Activated CD4-positive, alpha-beta T cell treated with anti-CD3 and anti-CD28 coated beads, Interleukin-2, amount 10 ng/mL, durations not matched to agents 7 days and 5 days (primary cell): Measurements from ENCODE around the gene C20orf204. TPM values are rescaled to one million over a fixed set of nuclear protein-coding genes. Genes with fewer than 3 reads are reported as not detected.
A peak's percentile ranks its signal among the peaks of the same experiment; 100 is the strongest.

Source experiments
- CTCF ChIA-PET: fragments of 350-600 bp; sonication (Branson Sonifier 250); formaldehyde crosslinking; loops from one replicate; lab custom pipeline; 2021; ENCODE audit warnings: antibody characterized with exemption; lab: Charles Lee
- POLR2A ChIA-PET: fragments of 350-600 bp; sonication (Branson Sonifier 250); formaldehyde crosslinking; loops from one replicate; lab custom pipeline; 2021; ENCODE audit warnings: antibody characterized with exemption; lab: Charles Lee
- DNase-seq: peaks from one replicate; pipeline ENCODE4 v3.0.0-alpha.2; 2020
- H3K27ac Mint-ChIP-seq: one replicate; pipeline ENCODE4 v1.8.0; 2021; ENCODE audit warnings: mild to moderate bottlenecking, moderate library complexity, mixed read lengths
- H3K27me3 Mint-ChIP-seq: one replicate; pipeline ENCODE4 v1.8.0; 2021; ENCODE audit warnings: mixed read lengths
- H3K36me3 Mint-ChIP-seq: one replicate; pipeline ENCODE4 v1.8.0; 2021; ENCODE audit warnings: low read depth, mixed read lengths
- H3K4me1 Mint-ChIP-seq: one replicate; pipeline ENCODE4 v1.8.0; 2021; ENCODE audit warnings: mixed read lengths
- H3K4me3 Mint-ChIP-seq: one replicate; pipeline ENCODE4 v1.8.0; 2021; ENCODE audit warnings: mild to moderate bottlenecking, moderate library complexity, mixed read lengths
- H3K9me3 Mint-ChIP-seq: one replicate; pipeline ENCODE4 v1.8.0; 2021; ENCODE audit warnings: mixed read lengths
- total RNA-seq, 2 experiments: library from RNA; stranded (reverse); gene quantifications; one replicate each; pipeline ENCODE4 v1.2.3, GENCODE V29; 2021

The C20orf204 gene
- total RNA-seq, 2 experiments from 2014 or later: 3.5 to 4.8 TPM

GRCh38 chr20:64015635-64016034 lies 20.3 kb upstream of the C20orf204 start:
- peak overlapping the region; percentile 60 for H3K27ac Mint-ChIP-seq
- no peak for DNase-seq
- H3K36me3 Mint-ChIP-seq: peaks cover 60% of the 10 kb centered on the region
- peaks cover 31% of the 10 kb centered on the region for H3K4me1 Mint-ChIP-seq
- no peak overlapping the region for H3K4me3 Mint-ChIP-seq
- CTCF ChIA-PET: interaction anchor here (1.6 kb wide), 1 partner anchor 12 kb away, joined by 5 read pairs; no protein-coding TSS in a partner anchor
- POLR2A ChIA-PET: no interaction called here
- H3K9me3 Mint-ChIP-seq: peaks cover 4% of the 10 kb centered on the region
- no peaks in the 10 kb centered on the region for H3K27me3 Mint-ChIP-seq

- no peak overlapping the region for H3K27ac Mint-ChIP-seq
- peaks cover 64% of the 10 kb centered on the region for H3K36me3 Mint-ChIP-seq
- H3K4me1 Mint-ChIP-seq: no peaks in the 10 kb centered on the region
- ChIA-PET CTCF (interaction anchor here (0.9 kb wide), 1 partner anchor 17 kb away, joined by 5 read pairs; no protein-coding TSS in a partner anchor), POLR2A (no interaction called here)
- no peak overlapping the region for H3K4me3 Mint-ChIP-seq
- no peak for DNase-seq
- H3K27me3 Mint-ChIP-seq: no peaks in the 10 kb centered on the region
- no peaks in the 10 kb centered on the region for H3K9me3 Mint-ChIP-seq
Measured at GRCh38 chr20:64021124-64021975, 14.6 kb upstream of the C20orf204 start.

DNA sequence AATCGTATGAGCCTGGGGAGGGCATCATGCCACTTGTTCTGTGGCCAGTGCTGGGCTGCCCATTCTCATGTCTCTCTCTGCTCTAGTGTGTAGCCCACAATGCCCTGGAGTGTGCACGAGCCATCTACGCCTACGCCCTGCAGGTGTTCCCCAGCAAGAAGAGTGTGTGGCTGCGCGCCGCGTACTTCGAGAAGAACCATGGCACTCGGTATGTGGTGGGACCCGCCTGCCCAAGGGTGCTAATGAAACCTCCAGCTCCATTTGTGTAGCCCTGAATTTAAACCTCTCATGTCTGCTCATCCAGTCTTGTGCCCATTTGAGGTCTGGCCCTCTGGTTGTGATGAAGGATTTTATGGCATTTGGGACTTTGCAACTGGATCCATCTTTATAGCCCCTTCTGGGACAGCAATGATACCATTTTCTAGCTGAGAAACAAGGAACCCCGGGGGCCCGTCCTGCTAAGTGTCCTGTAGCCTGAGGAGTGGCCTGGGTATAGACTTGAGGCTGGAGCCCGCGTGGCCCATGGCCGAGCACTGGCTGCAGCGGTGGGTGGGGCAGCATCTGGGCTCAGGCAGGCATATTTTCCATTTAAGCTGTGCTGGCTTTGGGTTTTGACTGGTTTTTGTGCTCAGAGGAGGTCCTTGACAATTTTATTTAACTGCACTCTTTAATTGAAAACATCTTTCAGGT lies 13.2 kb upstream of the C20orf204 start:
- Mint-ChIP-seq H3K36me3 (peaks cover 66% of the 10 kb centered on the region), H3K4me1 (no peaks in the 10 kb centered on the region), H3K27me3 (no peaks in the 10 kb centered on the region), H3K4me3 (no peak overlapping the region), H3K9me3 (no peaks in the 10 kb centered on the region), H3K27ac (peak overlapping the region; percentile 41)
- CTCF ChIA-PET: interaction anchor here (0.9 to 2.0 kb wide), 2 partner anchors 15 to 49 kb away, joined by 3 to 7 read pairs; no protein-coding TSS in a partner anchor
- POLR2A ChIA-PET: no interaction called here
- no peak for DNase-seq

GRCh38 chr20:64023361-64024140 lies 12.4 kb upstream of the C20orf204 start:
- peaks cover 65% of the 10 kb centered on the region for H3K36me3 Mint-ChIP-seq
- no peaks in the 10 kb centered on the region for H3K27me3 Mint-ChIP-seq
- no peak overlapping the region for H3K4me3 Mint-ChIP-seq
- ChIA-PET CTCF (interaction anchor here (0.9 to 2.0 kb wide), 2 partner anchors 14 to 50 kb away, joined by 3 to 7 read pairs; no protein-coding TSS in a partner anchor), POLR2A (no interaction called here)
- no peaks in the 10 kb centered on the region for H3K9me3 Mint-ChIP-seq
- H3K4me1 Mint-ChIP-seq: no peaks in the 10 kb centered on the region
- no peak for DNase-seq
- no peak overlapping the region for H3K27ac Mint-ChIP-seq

DNA sequence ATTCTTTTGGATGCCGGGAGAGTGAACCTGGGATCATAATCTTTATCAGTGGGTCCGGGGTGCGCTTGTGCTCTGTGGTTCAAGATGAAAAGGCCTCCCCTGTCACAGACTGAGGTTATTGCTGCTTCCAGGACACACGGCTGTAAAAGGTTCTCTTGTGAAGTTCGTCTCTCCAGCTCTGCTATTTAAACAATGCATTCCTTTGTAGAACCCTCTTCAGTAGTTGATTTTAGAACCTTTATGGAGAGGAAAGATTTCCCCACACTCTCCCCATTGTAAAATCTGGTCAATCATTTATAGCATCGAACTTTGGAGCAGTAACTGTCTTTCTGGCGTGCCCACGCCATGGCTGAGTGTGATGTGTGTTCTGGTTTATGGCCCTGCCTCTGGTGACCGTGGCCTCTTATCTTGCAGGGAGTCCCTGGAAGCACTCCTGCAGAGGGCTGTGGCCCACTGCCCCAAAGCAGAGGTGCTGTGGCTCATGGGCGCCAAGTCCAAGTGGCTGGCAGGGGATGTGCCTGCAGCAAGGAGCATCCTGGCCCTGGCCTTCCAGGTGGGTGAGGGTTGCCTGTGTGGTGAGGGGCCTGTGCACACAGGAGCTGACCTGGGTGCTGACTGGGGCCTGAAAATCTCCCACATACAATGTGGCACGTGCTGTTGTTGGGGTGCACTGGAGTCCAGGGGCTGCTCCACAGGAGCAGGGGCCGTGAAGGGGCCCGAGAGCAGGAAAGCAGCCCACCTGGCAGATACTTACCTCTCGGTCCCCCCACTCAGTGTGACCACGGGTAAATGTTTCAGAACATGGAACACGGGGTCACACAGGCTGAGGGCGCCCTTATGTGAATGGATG lies 11.6 kb upstream of the C20orf204 start:
- ChIA-PET CTCF (interaction anchor here (1.1 to 2.0 kb wide), 2 partner anchors 14 kb away, joined by 6 to 7 read pairs; no protein-coding TSS in a partner anchor), POLR2A (no interaction called here)
- DNase-seq: no peak
- Mint-ChIP-seq H3K27ac (no peak overlapping the region), H3K4me1 (no peaks in the 10 kb centered on the region), H3K4me3 (no peak overlapping the region), H3K36me3 (peaks cover 63% of the 10 kb centered on the region), H3K9me3 (no peaks in the 10 kb centered on the region), H3K27me3 (no peaks in the 10 kb centered on the region)

DNA sequence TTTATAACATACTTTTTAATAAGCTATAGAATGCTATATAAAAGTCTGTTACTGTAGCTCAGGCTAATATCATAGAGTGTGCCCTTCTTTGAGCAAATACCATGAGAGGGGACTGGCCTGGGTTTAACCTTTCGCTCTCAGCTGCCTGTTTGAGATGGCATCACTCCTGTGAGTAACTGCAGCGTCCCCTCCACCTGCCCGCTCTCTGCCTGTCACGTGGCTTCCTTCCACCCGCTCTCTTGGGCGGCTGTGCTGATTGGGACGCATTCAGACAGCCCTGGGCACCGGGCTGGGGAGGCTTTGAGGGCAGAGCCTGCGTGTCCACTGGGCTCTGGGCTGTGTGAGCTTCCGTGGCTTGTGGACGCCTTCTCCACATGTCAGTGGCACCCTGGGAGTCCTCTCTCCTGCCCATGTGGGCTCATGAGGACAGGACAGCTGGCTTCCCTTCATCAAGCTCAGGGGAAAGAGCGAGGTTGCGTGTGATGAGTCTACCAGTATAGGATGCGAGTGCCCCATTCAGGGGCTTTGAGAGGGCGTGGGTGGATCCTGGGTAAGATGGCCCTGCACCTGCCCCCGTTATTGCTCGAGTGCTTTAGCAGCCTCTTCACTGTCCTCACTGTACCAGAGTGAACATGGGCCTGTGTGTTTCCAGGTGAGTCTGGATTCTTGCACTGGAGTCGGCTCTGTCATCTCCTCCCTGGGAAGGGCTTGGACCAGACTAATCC lies 10.7 kb upstream of the C20orf204 start:
- Mint-ChIP-seq H3K9me3 (no peaks in the 10 kb centered on the region), H3K27me3 (no peaks in the 10 kb centered on the region), H3K27ac (no peak overlapping the region), H3K36me3 (peaks cover 57% of the 10 kb centered on the region), H3K4me1 (no peaks in the 10 kb centered on the region), H3K4me3 (no peak overlapping the region)
- DNase-seq: no peak
- ChIA-PET CTCF (interaction anchor here (1.1 to 1.5 kb wide), 2 partner anchors 13 to 45 kb away, joined by 3 to 6 read pairs; partner anchors contain the start of gene PRPF6), POLR2A (no interaction called here)

DNA sequence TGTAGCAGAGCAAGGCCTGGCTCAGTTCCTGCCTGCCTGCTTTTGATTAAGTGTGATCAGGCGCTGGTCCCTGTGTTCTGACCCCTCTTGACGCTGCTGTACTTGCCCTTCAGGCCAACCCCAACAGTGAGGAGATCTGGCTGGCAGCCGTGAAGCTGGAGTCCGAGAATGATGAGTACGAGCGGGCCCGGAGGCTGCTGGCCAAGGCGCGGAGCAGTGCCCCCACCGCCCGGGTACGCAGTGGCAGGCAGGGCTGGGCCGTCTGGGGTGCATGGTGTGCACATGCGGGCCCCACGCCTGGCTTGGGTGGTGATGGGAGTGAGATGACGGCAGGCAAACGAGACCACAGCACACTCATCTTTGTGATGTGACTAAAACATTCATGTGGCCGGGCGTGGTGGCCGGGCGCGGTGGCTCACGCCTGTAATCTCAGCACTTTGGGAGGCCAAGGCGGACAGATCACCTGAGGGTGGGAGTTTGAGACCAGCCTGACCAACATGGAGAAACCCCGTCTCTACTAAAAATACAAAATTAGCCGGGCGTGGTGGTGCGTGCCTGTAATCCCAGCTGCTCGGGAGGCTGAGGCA lies 10.1 kb upstream of the C20orf204 start:
- peaks cover 59% of the 10 kb centered on the region for H3K36me3 Mint-ChIP-seq
- H3K9me3 Mint-ChIP-seq: no peaks in the 10 kb centered on the region
- no peak overlapping the region for H3K4me3 Mint-ChIP-seq
- DNase-seq: no peak
- POLR2A ChIA-PET: no interaction called here
- no peak overlapping the region for H3K27ac Mint-ChIP-seq
- CTCF ChIA-PET: interaction anchor here (1.5 to 3.3 kb wide), 4 partner anchors 13 to 488 kb away, joined by 3 to 29 read pairs (median 6); partner anchors contain the start of genes PRPF6 and PTK6
- H3K4me1 Mint-ChIP-seq: no peaks in the 10 kb centered on the region
- no peaks in the 10 kb centered on the region for H3K27me3 Mint-ChIP-seq

DNA sequence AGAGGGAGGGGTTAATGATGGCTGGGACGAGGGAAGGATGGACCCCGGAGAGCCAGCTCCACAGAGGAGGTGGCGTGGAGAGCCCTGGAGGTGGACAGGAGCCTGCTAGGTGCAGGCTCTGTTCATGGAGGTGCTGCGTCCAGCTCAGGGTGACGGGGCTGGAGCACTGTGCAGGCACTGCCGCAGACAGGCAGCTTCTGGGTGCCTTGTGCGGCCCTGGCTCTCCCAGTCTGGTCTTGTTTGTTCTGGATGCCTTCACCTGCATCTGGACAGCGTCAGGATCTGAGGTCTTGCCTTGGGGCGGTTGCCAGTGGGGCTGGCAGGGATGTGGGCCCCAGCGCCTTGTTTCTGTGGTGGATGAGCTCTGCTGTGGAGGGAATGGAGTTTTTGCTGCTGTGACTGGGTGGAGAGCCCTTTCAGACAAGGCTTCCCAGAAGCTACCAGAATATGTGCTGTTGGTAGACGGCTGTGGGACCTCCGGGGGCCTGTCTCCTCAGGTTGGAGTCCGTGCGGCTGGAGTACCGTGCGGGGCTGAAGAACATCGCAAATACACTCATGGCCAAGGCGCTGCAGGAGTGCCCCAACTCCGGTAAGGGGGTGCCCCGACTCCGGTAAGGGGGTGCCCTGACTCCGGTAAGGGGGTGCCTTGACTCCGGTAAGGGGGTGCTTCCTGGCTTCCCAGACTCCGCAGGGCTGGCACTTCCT lies 7.8 kb upstream of the C20orf204 start:
- CTCF ChIA-PET: interaction anchor here (0.8 to 3.3 kb wide), 5 partner anchors 11 to 490 kb away, joined by 3 to 29 read pairs (median 5); partner anchors contain the start of gene PTK6
- Mint-ChIP-seq H3K9me3 (no peaks in the 10 kb centered on the region), H3K27ac (no peak overlapping the region), H3K36me3 (peaks cover 44% of the 10 kb centered on the region), H3K4me1 (no peaks in the 10 kb centered on the region), H3K4me3 (no peak overlapping the region), H3K27me3 (no peaks in the 10 kb centered on the region)
- POLR2A ChIA-PET: no interaction called here
- DNase-seq: no peak

DNA sequence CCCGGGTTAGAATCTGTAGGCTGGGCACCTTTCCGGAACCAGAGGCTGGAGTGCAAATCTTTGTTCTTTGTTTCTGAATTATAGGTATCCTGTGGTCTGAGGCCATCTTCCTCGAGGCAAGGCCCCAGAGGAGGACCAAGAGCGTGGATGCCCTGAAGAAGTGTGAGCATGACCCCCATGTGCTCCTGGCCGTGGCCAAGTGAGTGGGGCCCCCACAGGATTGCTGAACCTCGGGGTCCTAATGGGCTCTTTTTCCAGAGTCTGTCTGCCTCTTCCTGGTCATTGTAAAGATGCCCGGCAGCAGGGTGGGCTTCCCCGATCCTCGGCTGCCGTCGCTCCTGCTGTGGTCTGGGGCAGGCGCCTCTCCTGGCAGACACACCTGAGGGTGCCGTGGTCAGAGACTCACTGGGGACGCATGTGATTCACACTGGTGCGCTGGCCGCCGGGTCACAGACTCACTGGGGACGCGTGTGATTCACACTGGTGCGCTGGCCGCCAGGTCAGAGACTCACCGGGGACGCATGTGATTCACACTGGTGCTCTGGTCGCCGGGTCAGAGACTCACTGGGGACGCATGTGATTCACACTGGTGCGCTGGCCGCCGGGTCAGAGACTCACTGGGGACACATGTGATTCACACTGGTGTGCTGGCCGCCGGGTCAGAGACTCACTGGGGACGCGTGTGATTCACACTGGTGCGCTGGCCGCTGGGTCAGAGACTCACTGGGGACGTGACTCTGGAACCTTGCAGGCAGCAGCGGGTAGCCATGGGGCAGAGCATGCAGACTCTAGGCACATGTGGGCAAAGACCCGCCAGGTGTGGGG lies 6.5 kb upstream of the C20orf204 start:
- H3K36me3 Mint-ChIP-seq: peaks cover 44% of the 10 kb centered on the region
- H3K9me3 Mint-ChIP-seq: no peaks in the 10 kb centered on the region
- no peak overlapping the region for H3K4me3 Mint-ChIP-seq
- CTCF ChIA-PET: interaction anchor here (1.1 to 1.2 kb wide), 2 partner anchors 9 to 56 kb away, joined by 3 to 6 read pairs; no protein-coding TSS in a partner anchor
- H3K27ac Mint-ChIP-seq: no peak overlapping the region
- DNase-seq: no peak
- peaks cover 11% of the 10 kb centered on the region for H3K4me1 Mint-ChIP-seq
- no peaks in the 10 kb centered on the region for H3K27me3 Mint-ChIP-seq
- POLR2A ChIA-PET: no interaction called here
